GM13977 (cell line): ENCODE results near the gene TMEM87B.
A peak's percentile ranks its signal among the peaks of the same experiment; 100 is the strongest.

Experiments
- DNase-seq: peaks from one replicate; pipeline ENCODE4 v3.0.0; 2012; ENCODE audit warnings: low spot score
- CTCF ChIP-seq: IDR thresholded peaks from 2 replicates; pipeline ENCODE4 v1.5.1; 2012; ENCODE audit warnings: mild to moderate bottlenecking, control low read depth; ENCODE audit not compliant: insufficient read depth; ENCODE audit errors: extremely low read depth, missing control alignments
- in situ Hi-C: fragments of 300-500 bp; cut with MboI; formaldehyde crosslinking; loops from one replicate; pipeline ENCODE4 v1.12.0; 2022; ENCODE audit warnings: low sequenced_read_pairs, low pct_unique_long_range_greater_than_20kb, mixed read lengths, inconsistent platforms; ENCODE audit not compliant: unreplicated experiment

Gene TMEM87B

DNA sequence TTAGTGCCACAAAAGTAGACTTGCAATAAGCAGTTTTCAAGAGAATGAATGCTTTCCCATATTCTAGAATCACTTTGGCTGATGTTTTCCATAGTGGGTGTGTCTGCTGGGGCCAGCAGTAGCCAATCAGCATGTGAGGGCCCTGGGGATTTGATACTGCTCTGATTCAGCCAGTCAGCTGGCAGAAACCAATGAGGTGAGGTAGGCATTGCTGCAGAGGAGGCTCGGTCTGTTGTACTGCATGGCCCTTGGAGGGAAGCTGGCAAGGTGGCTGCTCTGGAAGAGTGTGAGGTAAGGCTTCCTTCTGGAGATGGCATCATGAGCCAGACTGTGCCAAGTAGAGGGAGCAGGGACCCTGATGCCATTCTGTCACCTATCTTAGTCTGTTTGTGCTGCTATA is 22.7 kb downstream of the TMEM87B start:
- in situ Hi-C loops, result no loop called here
- no peak for TF ChIP-seq CTCF
- no peak for DNase-seq

DNA sequence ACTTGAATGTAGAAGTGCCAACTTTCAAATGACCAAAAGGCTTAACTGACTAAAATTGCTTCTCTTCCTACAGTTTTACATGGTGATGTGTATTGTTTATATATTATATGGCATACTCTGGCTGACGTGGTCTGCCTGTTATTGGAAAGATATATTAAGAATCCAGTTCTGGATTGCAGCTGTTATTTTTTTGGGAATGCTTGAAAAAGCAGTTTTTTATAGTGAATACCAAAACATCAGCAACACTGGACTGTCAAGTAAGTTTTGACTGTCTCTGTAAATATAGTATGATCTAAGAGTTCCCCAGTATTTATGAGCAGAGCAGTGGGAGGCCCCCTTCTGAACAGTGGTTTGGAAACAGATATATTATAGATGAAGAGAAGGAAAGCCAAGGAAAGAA is 26.2 kb downstream of the TMEM87B start:
- no peak for DNase-seq
- in situ Hi-C loops, result no loop called here
- no peak for TF ChIP-seq CTCF

DNA sequence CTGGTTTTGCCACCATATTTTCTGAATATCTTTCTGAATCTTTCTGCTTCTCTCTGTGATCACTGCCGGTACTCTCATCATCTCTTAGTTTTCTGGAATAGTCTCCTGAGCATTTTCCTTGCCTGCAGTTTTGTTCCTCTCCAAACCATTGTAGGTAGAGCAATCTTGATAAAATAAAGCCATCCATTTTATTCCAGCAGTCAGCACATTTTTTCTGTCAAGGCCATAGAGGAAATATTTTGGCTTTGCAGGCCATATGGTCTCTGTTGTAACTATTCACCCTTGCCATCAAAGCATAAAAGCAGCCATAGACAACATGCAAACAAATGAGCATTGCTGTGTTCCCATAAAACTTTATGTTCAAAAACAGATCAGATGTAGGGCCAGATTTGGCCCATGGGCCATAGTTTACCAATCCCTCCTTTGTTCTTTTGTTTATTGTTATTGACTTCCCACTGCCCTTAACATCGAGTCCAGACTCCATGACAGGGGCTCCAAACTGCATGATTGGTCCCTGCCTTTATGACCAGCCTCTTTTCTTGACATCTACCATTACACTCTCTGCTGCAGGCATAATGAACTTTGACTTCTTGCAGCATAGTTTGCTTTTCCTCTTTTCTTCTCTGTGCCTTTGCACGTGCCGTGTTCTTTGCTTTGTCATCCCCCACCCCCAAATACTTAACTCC is 29.8 kb downstream of the TMEM87B start:
- no peak for DNase-seq
- no peak for TF ChIP-seq CTCF
- in situ Hi-C loops, result no loop called here

GRCh38 chr2:112085375-112085730 is 30.3 kb downstream of the TMEM87B start:
- no peak for TF ChIP-seq CTCF
- in situ Hi-C loops, result no loop called here
- DNase-seq, result no peak

GRCh38 chr2:112085916-112086669 is 31.0 kb downstream of the TMEM87B start:
- no peak for DNase-seq
- no peak for TF ChIP-seq CTCF
- in situ Hi-C loops, result no loop called here

GRCh38 chr2:112087346-112088020 is 32.4 kb downstream of the TMEM87B start:
- peak; percentile 64 for DNase-seq
- no peak for TF ChIP-seq CTCF
- in situ Hi-C loops, result no loop called here
